ENCODE data around the gene TCF3.

The TCF3 gene

GRCh38 chr19:1577929-1578618 lies 74.3 kb downstream of the TCF3 start:
- DNase-seq = no peak

GRCh38 chr19:1577090-1577928 lies 75.1 kb downstream of the TCF3 start:
- no peak for DNase-seq

DNA sequence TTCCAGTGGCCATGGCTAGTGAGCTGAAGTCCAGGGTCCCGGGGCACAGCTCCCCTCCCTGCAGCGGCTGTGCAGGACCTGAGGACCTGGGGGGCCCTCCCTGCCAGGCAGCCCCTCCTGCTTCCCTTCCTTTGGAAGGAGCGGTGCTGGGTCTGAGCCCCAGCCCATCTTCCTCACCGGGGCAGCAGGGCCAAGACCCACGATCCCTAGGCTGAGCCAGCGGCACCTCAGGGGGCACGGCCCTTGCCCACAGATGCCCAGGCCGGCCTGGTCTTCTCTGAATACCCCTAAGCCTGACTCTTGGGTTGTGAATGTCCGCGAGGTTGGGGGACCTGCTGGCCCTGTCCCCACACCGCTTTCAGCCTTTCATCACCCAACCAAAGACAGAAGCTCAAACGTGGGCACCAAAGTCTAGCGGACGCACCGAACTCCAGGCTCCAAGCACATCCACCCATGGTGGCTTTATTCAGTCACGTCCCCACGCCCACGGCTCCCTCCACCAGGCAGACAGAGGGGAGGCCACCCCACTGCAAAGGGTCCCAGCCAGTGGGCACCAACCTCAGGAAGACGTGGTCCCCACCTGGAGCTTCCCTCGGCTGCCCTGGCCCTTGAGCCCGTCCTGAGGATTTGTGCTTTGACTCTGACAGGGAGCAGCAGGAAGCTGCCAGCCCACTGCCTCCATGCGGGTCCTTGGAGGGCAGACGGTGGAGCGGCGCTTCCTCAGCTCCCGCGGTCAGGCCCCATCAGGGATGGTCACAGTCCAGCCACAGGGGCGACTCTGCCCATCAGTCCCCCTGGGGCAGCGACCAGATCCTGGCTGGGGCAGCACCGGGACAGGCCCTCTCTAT lies 75.9 kb downstream of the TCF3 start:
- no peak for DNase-seq

DNA sequence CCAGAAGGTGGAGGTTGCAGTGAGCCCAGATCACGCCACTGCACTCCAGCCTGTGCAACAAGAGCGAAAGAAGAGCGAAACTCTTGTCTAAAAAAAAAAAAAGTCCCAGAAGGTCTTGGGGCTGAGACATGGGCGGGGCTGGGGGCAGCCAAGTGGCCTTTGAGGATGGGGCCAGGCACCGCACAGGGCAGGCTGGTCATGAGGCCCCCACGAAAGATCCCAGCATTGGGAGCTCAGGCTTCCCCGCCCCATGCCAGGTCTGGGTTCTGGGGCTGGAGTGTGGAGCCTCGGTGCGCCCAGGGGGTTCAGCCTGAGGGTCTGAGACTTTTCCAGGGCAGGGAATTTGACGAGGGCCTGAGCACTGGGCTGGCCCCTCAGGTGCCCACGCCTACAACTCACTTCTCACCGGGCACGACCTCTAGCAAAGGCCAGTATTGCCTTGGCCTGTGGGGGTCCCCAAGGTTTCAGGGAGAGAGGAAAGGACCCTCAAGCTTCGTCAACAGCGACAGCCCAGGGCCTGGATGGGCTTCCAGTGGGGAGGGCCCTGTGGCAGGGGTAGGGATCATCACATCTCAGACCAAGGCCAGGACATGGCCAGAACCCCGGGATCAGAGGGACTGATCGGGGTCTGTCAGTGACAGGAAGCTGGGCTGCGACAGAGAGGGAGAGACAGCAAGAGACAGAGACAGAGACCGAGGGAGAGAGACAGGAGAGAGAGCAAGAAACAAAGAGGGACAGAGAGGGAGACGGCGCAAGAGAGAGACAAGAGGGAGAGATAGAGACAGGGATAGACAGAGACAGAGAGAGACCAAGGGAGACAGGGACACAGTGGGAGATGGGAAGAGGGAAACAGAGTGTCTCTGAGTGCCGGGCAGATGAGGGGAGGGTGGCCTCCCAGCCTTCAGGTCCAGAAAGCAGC lies 76.8 kb downstream of the TCF3 start:
- DNase-seq = no peak

GRCh38 chr19:1574354-1575136 lies 77.9 kb downstream of the TCF3 start:
- DNase-seq = no peak

- DNase-seq = no peak
These were observed 79.6 kb downstream of the TCF3 start for GRCh38 chr19:1572795-1573194.

GRCh38 chr19:1571358-1571757 lies 81.1 kb downstream of the TCF3 start:
- DNase-seq = no peak

- DNase-seq = no peak
These were observed 81.6 kb downstream of the TCF3 start for GRCh38 chr19:1570836-1571235.

GRCh38 chr19:1569997-1570396 lies 82.4 kb downstream of the TCF3 start:
- no peak for DNase-seq

DNA sequence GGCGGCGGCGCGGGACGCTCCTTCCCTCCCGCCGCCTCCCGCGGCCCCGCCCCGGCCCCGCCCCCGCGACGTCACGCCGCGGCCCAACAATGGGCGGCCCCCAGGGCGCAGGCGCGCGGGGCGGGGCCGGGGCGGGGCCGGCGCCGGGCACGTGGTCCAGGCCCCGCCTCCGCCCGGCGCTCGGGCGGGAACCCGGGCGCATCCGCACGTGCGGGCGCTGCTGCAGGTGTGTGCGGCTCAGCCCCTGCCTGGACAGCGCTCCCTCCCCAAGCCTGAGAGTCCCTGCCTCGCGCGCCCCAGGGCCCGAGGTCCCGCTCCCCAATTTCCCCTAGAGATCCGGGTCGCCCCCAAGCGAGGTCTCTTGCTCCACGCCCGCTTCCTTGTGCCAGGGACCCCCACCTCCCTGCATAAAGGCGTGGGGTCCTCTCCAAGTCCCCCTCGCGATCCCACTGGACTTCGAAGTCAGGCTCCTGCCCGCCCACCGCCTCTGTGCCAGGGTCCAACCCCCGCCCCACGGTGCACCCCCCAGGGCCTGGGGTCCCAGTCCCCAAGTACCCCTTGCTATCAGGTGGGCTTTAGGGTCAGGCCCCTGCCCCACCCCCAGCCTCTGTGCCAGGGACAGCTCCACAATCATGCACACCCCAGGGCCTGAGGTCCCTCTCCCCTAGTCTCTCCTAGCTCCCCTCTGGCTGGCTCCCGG lies 83.9 kb downstream of the TCF3 start, which contains the start of gene MEX3D:
Gene MEX3D, minus strand, starts transcription at position 6 of the 700 bp plus-strand sequence. CDS start 267 bp downstream, outside the sequence.
- peak in 1 of 2 experiments; percentile 74 for DNase-seq

DNA sequence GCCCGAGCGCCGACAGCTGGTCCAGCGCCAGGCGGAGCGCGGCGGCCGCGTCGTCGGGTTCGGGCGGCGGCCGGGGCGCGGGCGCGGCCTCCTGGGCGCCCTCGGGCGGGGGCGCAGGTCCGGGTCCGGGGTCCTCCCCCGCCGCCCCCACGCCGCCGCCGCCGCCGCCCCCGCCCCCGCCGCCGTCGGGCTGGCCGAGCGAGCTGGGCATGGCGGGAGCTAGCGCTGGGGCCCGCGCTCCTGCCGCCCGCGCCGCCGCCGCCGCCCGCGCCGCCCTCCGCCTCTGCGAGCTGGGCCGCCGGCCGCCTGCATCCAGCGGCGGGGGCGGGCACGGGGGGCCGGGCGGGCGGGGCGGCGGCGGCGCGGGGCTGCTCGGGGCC lies 84.6 kb downstream of the TCF3 start:
- DNase-seq = no peak

- peak in 1 of 2 experiments; percentile 26 for DNase-seq
These were observed 85.1 kb downstream of the TCF3 start for GRCh38 chr19:1567116-1567847.

DNA sequence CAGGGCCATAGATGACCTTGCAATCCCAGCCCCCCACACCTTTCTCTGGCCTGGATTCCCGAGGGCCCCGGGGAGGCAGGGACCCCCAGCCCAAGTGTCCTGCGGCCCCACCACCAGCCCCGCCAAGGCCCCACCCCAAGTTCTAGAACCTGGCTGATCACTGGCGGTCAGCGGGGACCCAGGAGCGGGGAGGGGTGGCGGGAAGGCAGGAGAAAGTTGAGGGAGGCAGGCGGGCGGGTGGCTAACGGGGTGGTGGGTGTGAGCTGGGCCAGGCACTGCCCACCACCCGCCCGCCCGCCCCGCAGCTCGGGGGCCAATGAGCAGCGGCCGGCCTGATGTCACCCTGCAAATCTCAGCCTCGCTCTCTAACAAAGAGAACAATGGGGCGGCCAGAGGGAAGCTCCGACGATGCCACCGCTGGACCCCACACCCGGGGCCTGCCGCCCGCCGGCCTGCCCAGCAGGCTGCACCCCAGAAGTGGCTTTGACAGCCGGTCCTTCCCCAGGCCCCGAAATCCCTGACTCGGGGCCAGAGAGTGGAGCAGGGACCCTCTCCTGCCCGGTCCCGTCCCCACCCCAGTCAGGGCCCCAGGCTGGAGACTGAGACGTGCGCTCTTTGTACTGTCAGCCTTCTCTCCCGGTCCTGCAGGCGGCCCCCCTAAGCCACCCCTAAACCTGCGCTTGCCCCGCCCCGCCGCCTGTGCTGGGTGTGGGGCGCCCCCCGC lies 85.9 kb downstream of the TCF3 start:
- DNase-seq = no peak

GRCh38 chr19:1563251-1563650 lies 89.2 kb downstream of the TCF3 start:
- no peak for DNase-seq

DNA sequence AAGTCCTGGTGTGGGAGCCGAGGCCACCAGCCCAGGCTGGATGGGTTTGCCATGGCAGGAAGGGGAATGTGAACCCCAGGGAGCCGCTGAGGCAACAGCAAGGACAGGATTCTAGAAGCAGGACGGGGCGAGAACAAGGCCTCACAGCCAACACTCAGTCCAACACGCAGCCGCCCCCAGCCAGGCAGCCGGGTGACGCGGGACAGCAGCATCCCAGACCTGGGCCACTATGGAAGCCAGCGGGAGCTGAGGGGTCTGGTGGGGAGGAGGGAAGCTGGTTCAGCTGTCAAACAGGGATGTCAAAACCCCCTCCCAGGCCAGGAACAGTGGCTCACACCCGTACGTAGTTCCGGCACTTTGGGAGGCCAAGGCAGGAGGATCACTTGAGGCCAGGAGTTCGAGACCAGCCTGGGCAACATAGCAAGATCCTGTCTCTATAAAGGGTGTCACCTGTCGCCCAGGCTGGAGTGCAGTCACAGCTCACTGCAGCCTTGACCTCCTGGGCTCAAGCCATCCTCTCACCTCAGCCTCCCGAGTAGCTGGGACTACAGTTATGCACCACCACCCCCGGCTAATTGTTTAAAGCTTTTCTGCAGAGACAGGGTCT lies 91.1 kb downstream of the TCF3 start:
- no peak for DNase-seq

GRCh38 chr19:1560286-1560882 lies 92.0 kb downstream of the TCF3 start:
- no peak for DNase-seq

Data from NCI-H526 (cell line).